OCI-LY7 (cell line): ENCODE data around the gene RNPEPL1. TPM values are rescaled to one million over a fixed set of nuclear protein-coding genes. Genes with fewer than 3 reads are reported as not detected.

Experiments used
- BruUV-seq: library from RNA; stranded (reverse); fragments of 400-500 nt; replicated peaks from 2 replicates; lab custom pipeline; 2021; lab: Mats Ljungman, UMichigan
- CTCF ChIA-PET: fragments of 300-600 bp; sonication (Branson Sonifier 250); formaldehyde crosslinking; loops from one replicate; lab custom pipeline; 2022; ENCODE audit warnings: antibody characterized with exemption; ENCODE audit not compliant: unreplicated experiment; lab: Charles Lee
- POLR2A ChIA-PET: fragments of 300-600 bp; sonication (Branson Sonifier 250); formaldehyde crosslinking; loops from one replicate; lab custom pipeline; 2022; ENCODE audit warnings: antibody characterized with exemption; lab: Charles Lee
- DNase-seq: peaks from one replicate; pipeline ENCODE4 v3.0.0-alpha.2; 2015; ENCODE audit warnings: low spot score
- H2AFZ ChIP-seq: fragments of 200-600 bp; sonication (generic), shearing (Covaris generic); 2 replicates; pipeline ENCODE4 v1.6.1; 2014; ENCODE audit warnings: mild to moderate bottlenecking, antibody characterized with exemption, low read length, moderate library complexity
- H3K27ac ChIP-seq: fragments of 200-600 bp; sonication (generic); 2 replicates; pipeline ENCODE4 v1.5.1; 2014; ENCODE audit warnings: mixed run types, low read depth, mild to moderate bottlenecking, moderate library complexity, low read length, inconsistent platforms; ENCODE audit not compliant: poor library complexity, severe bottlenecking
- H3K36me3 ChIP-seq: fragments of 200-600 bp; sonication (generic); 2 replicates; pipeline ENCODE4 v1.6.1; 2014; ENCODE audit warnings: mild to moderate bottlenecking, antibody characterized with exemption, low read length, moderate library complexity, mixed read lengths; ENCODE audit not compliant: insufficient read depth
- H3K4me1 ChIP-seq: fragments of 200-600 bp; sonication (generic); 2 replicates; pipeline ENCODE4 v1.5.1; 2014; ENCODE audit warnings: mild to moderate bottlenecking, low read length; ENCODE audit not compliant: insufficient read depth, poor library complexity, severe bottlenecking
- H3K4me2 ChIP-seq: fragments of 200-600 bp; sonication (generic); 2 replicates; pipeline ENCODE4 v1.6.1; 2014; ENCODE audit warnings: mild to moderate bottlenecking, low read length
- H3K4me3 ChIP-seq: fragments of 200-600 bp; sonication (generic); 2 replicates; pipeline ENCODE4 v1.5.1; 2014; ENCODE audit warnings: mild to moderate bottlenecking, low read depth, low read length; ENCODE audit not compliant: poor library complexity, severe bottlenecking
- H3K79me2 ChIP-seq: fragments of 200-600 bp; sonication (generic); 2 replicates; pipeline ENCODE4 v1.6.1; 2016; ENCODE audit warnings: low read depth, mild to moderate bottlenecking, low read length, moderate library complexity, mixed read lengths; ENCODE audit not compliant: insufficient read depth
- H3K9me2 ChIP-seq: fragments of 200-600 bp; sonication (generic); 2 replicates; pipeline ENCODE4 v1.6.1; 2016; ENCODE audit warnings: mild to moderate bottlenecking, low read length, mixed read lengths; ENCODE audit not compliant: insufficient read depth
- H3K9me3 ChIP-seq: fragments of 200-600 bp; sonication (generic); 2 replicates; pipeline ENCODE4 v1.6.1; 2014; ENCODE audit warnings: mild to moderate bottlenecking, mixed run types, low read length, mixed read lengths
- H4K20me1 ChIP-seq: fragments of 200-600 bp; sonication (generic); 2 replicates; pipeline ENCODE4 v1.6.1; 2014; ENCODE audit warnings: mild to moderate bottlenecking, antibody characterized with exemption, low read length, moderate library complexity, mixed read lengths; ENCODE audit not compliant: insufficient read depth
- CTCF ChIP-seq: fragments of 200-600 bp; sonication (generic); conservative IDR thresholded peaks from 2 replicates; pipeline ENCODE4 v1.5.1; 2014; ENCODE audit warnings: mild to moderate bottlenecking, antibody characterized with exemption, low read length, moderate library complexity, mixed read lengths
- EZH2phosphoT487 ChIP-seq: fragments of 200-600 bp; sonication (generic); IDR thresholded peaks from 2 replicates; pipeline ENCODE4 v1.6.1; 2018; ENCODE audit warnings: low read depth, borderline replicate concordance, mild to moderate bottlenecking, mixed run types, antibody characterized with exemption, low read length, moderate library complexity, mixed read lengths
- intact Hi-C: fragments of 100-400 bp; cut with micrococcal nuclease; formaldehyde crosslinking; loops from one replicate; pipeline ENCODE4 v1.10.0; 2022; ENCODE audit not compliant: unreplicated experiment
- total RNA-seq, 2 experiments: library from RNA; depleted of rRNA in 1 of 2; stranded (reverse); fragments of >200 nt in 1 of 2; shearing (Covaris generic) in 1 of 2; gene quantifications; 2 replicates each; pipeline ENCODE4 v1.2.3, GENCODE V29; 2014 to 2022

RNPEPL1 gene
- total RNA-seq, 2 experiments from 2014 or later = 41.9 to 51.8 TPM

GRCh38 chr2:240615396-240615795, 47.1 kb downstream of the RNPEPL1 start:
- TF ChIP-seq CTCF = no peak
- no peak for TF ChIP-seq EZH2phosphoT487
- intact Hi-C loops = no loop called here
- Histone ChIP-seq H3K36me3 (no peaks in the 10 kb centered on the region), H3K4me2 (no peak overlapping the region), H4K20me1 (no peaks in the 10 kb centered on the region), H3K9me3 (no peaks in the 10 kb centered on the region; the same call in 1 of the 2 replicates), H3K4me3 (no peak overlapping the region), H3K4me1 (no peaks in the 10 kb centered on the region), H2AFZ (no peak overlapping the region), H3K27ac (no peak overlapping the region), H3K79me2 (no peaks in the 10 kb centered on the region), H3K9me2 (no peaks in the 10 kb centered on the region)
- POLR2A ChIA-PET = no interaction called here
- CTCF ChIA-PET = no interaction called here
- no TSS peak for BruUV-seq
- no peak for DNase-seq

- intact Hi-C loops = no loop called here
- no peaks in the 10 kb centered on the region; the same call in 1 of the 2 replicates for H3K9me3 ChIP-seq
- ChIA-PET CTCF (no interaction called here), POLR2A (no interaction called here)
- no peaks in the 10 kb centered on the region for H3K36me3 ChIP-seq
- H3K4me1 ChIP-seq = no peaks in the 10 kb centered on the region
- H3K27ac ChIP-seq = no peak overlapping the region
- no peak overlapping the region for H3K4me3 ChIP-seq
- H3K9me2 ChIP-seq = no peaks in the 10 kb centered on the region
- H3K79me2 ChIP-seq = no peaks in the 10 kb centered on the region
- no TSS peak for BruUV-seq
- no peak for DNase-seq
- no peak overlapping the region for H3K4me2 ChIP-seq
- TF ChIP-seq CTCF (no peak), EZH2phosphoT487 (no peak)
- H4K20me1 ChIP-seq = no peaks in the 10 kb centered on the region
- H2AFZ ChIP-seq = no peak overlapping the region
These were observed 47.7 kb downstream of the RNPEPL1 start for GRCh38 chr2:240615820-240616547.
